Ishikawa (cell line): ENCODE measurements around the gene GALNT7.

Experiments used
- CEBPB ChIP-seq: IDR thresholded peaks from 2 replicates; pipeline ENCODE4 v1.6.1; 2012
- CREB1 ChIP-seq: IDR thresholded peaks from 2 replicates; pipeline ENCODE4 v1.6.1; 2012; ENCODE audit warnings: low read depth
- EGR1 ChIP-seq: IDR thresholded peaks from 2 replicates; pipeline ENCODE4 v1.6.1; 2012
- EP300 ChIP-seq: IDR thresholded peaks from 2 replicates; pipeline ENCODE4 v1.6.1; 2012; ENCODE audit warnings: borderline replicate concordance
- FOXM1 ChIP-seq: IDR thresholded peaks from 2 replicates; pipeline ENCODE4 v1.6.1; 2012; ENCODE audit warnings: low read depth, borderline replicate concordance
- MAX ChIP-seq: IDR thresholded peaks from 2 replicates; pipeline ENCODE4 v1.6.1; 2012
- NFIC ChIP-seq: IDR thresholded peaks from 2 replicates; pipeline ENCODE4 v1.6.1; 2012
- RAD21 ChIP-seq: IDR thresholded peaks from 2 replicates; pipeline ENCODE4 v1.6.1; 2012; ENCODE audit warnings: low read depth
- REST ChIP-seq: IDR thresholded peaks from 2 replicates; pipeline ENCODE4 v1.6.1; 2012; ENCODE audit warnings: low read depth, mild to moderate bottlenecking
- TAF1 ChIP-seq: IDR thresholded peaks from 2 replicates; pipeline ENCODE4 v1.6.1; 2012; ENCODE audit warnings: low read depth, mild to moderate bottlenecking
- TCF12 ChIP-seq: IDR thresholded peaks from 2 replicates; pipeline ENCODE4 v1.6.1; 2012; ENCODE audit warnings: low read depth
- TEAD4 ChIP-seq: IDR thresholded peaks from 2 replicates; pipeline ENCODE4 v1.6.1; 2012
- USF1 ChIP-seq: IDR thresholded peaks from 2 replicates; pipeline ENCODE4 v1.6.1; 2012
- YY1 ChIP-seq: IDR thresholded peaks from 2 replicates; pipeline ENCODE4 v1.6.1; 2012; ENCODE audit warnings: low read depth
- ZBTB7A ChIP-seq: IDR thresholded peaks from 2 replicates; pipeline ENCODE4 v1.6.1; 2012; ENCODE audit warnings: low read depth

Gene GALNT7

GRCh38 chr4:173125216-173125812 lies 43.3 kb upstream of the GALNT7 start:
- TF ChIP-seq MAX: no peak
- TF ChIP-seq TCF12: no peak
- no peak for TF ChIP-seq EP300
- no peak for TF ChIP-seq YY1
- no peak for TF ChIP-seq CREB1
- no peak for TF ChIP-seq TAF1
- no peak for TF ChIP-seq CEBPB
- no peak for TF ChIP-seq EGR1
- TF ChIP-seq NFIC: no peak
- TF ChIP-seq FOXM1: no peak
- no peak for TF ChIP-seq REST

- no peak for TF ChIP-seq ZBTB7A
- no peak for TF ChIP-seq FOXM1
- TF ChIP-seq TCF12: no peak
- TF ChIP-seq MAX: no peak
- no peak for TF ChIP-seq NFIC
- no peak for TF ChIP-seq USF1
- TF ChIP-seq CEBPB: no peak
- no peak for TF ChIP-seq TEAD4
Observed at GRCh38 chr4:173128199-173128890, 40.3 kb upstream of the GALNT7 start.

GRCh38 chr4:173130687-173131086 lies 37.9 kb upstream of the GALNT7 start:
- TF ChIP-seq RAD21 (no peak), TEAD4 (no peak), TAF1 (no peak), CREB1 (no peak), CEBPB (no peak), USF1 (no peak), MAX (no peak)

GRCh38 chr4:173134426-173134825 lies 34.2 kb upstream of the GALNT7 start:
- TF ChIP-seq TAF1: no peak
- TF ChIP-seq REST: no peak
- no peak for TF ChIP-seq RAD21
- no peak for TF ChIP-seq CEBPB
- TF ChIP-seq NFIC: no peak
- TF ChIP-seq CREB1: no peak
- TF ChIP-seq EP300: no peak
- no peak for TF ChIP-seq MAX
- no peak for TF ChIP-seq EGR1
- TF ChIP-seq TCF12: no peak
- TF ChIP-seq USF1: no peak
- no peak for TF ChIP-seq TEAD4
- TF ChIP-seq ZBTB7A: no peak
- no peak for TF ChIP-seq YY1
- TF ChIP-seq FOXM1: no peak

- TF ChIP-seq EGR1: no peak
- no peak for TF ChIP-seq CEBPB
- no peak for TF ChIP-seq CREB1
- no peak for TF ChIP-seq USF1
- TF ChIP-seq NFIC: no peak
- TF ChIP-seq TEAD4: no peak
- no peak for TF ChIP-seq YY1
- TF ChIP-seq TAF1: no peak
- TF ChIP-seq FOXM1: no peak
- TF ChIP-seq TCF12: no peak
- no peak for TF ChIP-seq RAD21
- TF ChIP-seq MAX: no peak
- no peak for TF ChIP-seq REST
- no peak for TF ChIP-seq ZBTB7A
- TF ChIP-seq EP300: no peak
Observed at GRCh38 chr4:173135241-173135847, 33.3 kb upstream of the GALNT7 start.
